ENCODE results near the gene LYPLA2. TPM values are rescaled to one million over a fixed set of nuclear protein-coding genes. Genes with fewer than 3 reads are reported as not detected.

LYPLA2 gene
- total and polyA plus RNA-seq, 4 donors = 30.9 to 83.1 (median 66.9) TPM

DNA sequence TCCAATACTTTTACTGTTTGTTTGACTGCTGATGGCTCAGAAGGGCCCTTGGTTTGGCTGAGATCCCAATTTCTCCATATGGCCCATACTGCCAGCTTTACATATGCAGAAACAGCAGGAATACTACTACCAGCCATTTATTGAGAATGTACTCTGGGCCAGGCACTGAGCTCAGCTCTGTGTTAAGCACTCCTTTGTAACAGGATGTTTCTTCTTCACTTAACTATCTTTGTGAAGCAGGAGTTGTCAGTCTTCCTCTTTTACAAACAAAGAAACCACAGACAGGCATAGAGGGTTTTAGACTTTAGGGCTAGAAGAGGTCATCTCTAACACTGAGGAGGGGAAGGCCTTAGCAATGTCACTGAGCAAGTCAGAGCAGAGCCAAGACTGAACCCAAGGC, 26.0 kb downstream of the LYPLA2 start:
- H3K36me3 ChIP-seq (ENCODE audit: control insufficient read depth in 4 of 4, insufficient read depth in 4 of 4, low read length in 4 of 4) = peaks cover 10 to 35% (median 19%) of the 10 kb centered on the region in 4 donors
- H3K9me3 ChIP-seq (ENCODE audit: control insufficient read depth in 4 of 4, insufficient read depth in 3 of 4, low read length in 3 of 4) = no peaks in the 10 kb centered on the region
- H3K4me1 ChIP-seq (ENCODE audit: control insufficient read depth in 5 of 5, insufficient read depth in 5 of 5, low read length in 5 of 5) = no peaks in the 10 kb centered on the region
- TF ChIP-seq, protein P1, sequence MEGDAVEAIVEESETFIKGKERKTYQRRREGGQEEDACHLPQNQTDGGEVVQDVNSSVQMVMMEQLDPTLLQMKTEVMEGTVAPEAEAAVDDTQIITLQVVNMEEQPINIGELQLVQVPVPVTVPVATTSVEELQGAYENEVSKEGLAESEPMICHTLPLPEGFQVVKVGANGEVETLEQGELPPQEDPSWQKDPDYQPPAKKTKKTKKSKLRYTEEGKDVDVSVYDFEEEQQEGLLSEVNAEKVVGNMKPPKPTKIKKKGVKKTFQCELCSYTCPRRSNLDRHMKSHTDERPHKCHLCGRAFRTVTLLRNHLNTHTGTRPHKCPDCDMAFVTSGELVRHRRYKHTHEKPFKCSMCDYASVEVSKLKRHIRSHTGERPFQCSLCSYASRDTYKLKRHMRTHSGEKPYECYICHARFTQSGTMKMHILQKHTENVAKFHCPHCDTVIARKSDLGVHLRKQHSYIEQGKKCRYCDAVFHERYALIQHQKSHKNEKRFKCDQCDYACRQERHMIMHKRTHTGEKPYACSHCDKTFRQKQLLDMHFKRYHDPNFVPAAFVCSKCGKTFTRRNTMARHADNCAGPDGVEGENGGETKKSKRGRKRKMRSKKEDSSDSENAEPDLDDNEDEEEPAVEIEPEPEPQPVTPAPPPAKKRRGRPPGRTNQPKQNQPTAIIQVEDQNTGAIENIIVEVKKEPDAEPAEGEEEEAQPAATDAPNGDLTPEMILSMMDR (IDR thresholded peaks at IDR 0.05; ENCODE audit: control extremely low read depth, extremely low read depth) = no peak
- no peak overlapping the region for H3K4me3 ChIP-seq
- H3K9ac ChIP-seq (ENCODE audit: insufficient read depth in 1 of 2, low read length in 2 of 2) = no peak overlapping the region
- ATAC-seq (ENCODE audit: insufficient read depth, low FRiP score) (no peak), DNase-seq (no peak)
- no peaks in the 10 kb centered on the region for H3K27me3 ChIP-seq (ENCODE audit: control insufficient read depth in 3 of 3, insufficient read depth in 3 of 3, low read length in 2 of 3)
- H3K27ac ChIP-seq (ENCODE audit: low read depth in 1 of 2, low read length in 1 of 2) = no peak overlapping the region

- Histone ChIP-seq H3K36me3 (ENCODE audit: control insufficient read depth in 4 of 4, insufficient read depth in 4 of 4, low read length in 4 of 4) (peaks cover 5 to 28% (median 19%) of the 10 kb centered on the region in 4 donors), H3K9ac (ENCODE audit: insufficient read depth in 1 of 2, low read length in 2 of 2) (no peak overlapping the region), H3K27ac (ENCODE audit: low read depth in 1 of 2, low read length in 1 of 2) (no peak overlapping the region), H3K4me3 (no peak overlapping the region), H3K27me3 (ENCODE audit: control insufficient read depth in 3 of 3, insufficient read depth in 3 of 3, low read length in 2 of 3) (no peaks in the 10 kb centered on the region), H3K4me1 (ENCODE audit: control insufficient read depth in 5 of 5, insufficient read depth in 5 of 5, low read length in 5 of 5) (no peaks in the 10 kb centered on the region), H3K9me3 (ENCODE audit: control insufficient read depth in 4 of 4, insufficient read depth in 3 of 4, low read length in 3 of 4) (no peaks in the 10 kb centered on the region)
- TF ChIP-seq, protein P1 (IDR thresholded peaks at IDR 0.05; ENCODE audit: control extremely low read depth, extremely low read depth) = no peak
- DNase-seq (no peak), ATAC-seq (ENCODE audit: insufficient read depth, low FRiP score) (no peak)
- 91 to 97% methylated on average over 3 of the region's 3 CpGs for WGBS, 2 donors
These were observed 26.7 kb downstream of the LYPLA2 start for GRCh38 chr1:23817633-23818032.

DNA sequence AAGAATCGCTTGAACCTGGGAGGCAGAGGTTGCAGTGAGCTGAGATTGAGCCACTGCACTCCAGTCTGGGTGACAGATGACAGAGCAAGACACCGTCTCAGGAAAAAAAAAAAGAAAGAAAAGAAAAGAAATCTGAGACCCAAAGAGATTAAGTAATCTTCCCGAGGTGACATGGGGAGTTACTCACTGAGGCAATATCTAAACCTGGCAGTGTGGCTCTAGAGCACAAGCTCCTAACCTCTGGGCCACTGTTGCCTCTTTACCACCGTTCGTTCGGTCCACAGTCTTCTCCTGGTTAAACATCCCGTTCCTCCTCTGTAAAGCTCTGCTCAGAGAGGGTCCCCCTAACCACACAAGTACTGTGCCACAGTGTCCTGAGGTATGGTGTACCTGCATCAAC, 32.8 kb downstream of the LYPLA2 start:
- Histone ChIP-seq H3K36me3 (ENCODE audit: control insufficient read depth in 4 of 4, insufficient read depth in 4 of 4, low read length in 4 of 4) (peaks cover 0 to 3% (median under 1%) of the 10 kb centered on the region in 4 donors), H3K4me1 (ENCODE audit: control insufficient read depth in 5 of 5, insufficient read depth in 5 of 5, low read length in 5 of 5) (peaks cover 0 to 9% (median 0%) of the 10 kb centered on the region in 5 donors), H3K9me3 (ENCODE audit: control insufficient read depth in 4 of 4, insufficient read depth in 3 of 4, low read length in 3 of 4) (no peaks in the 10 kb centered on the region), H3K9ac (ENCODE audit: insufficient read depth in 1 of 2, low read length in 2 of 2) (peak overlapping the region in 1 of 2 donors; percentile 7), H3K27me3 (ENCODE audit: control insufficient read depth in 3 of 3, insufficient read depth in 3 of 3, low read length in 2 of 3) (no peaks in the 10 kb centered on the region), H3K27ac (ENCODE audit: low read depth in 1 of 2, low read length in 1 of 2) (no peak overlapping the region), H3K4me3 (no peak overlapping the region)
- TF ChIP-seq, protein P1 (IDR thresholded peaks at IDR 0.05; ENCODE audit: control extremely low read depth, extremely low read depth) = no peak
- WGBS, 2 donors = 84 to 86% methylated on average over 7 of the region's 7 CpGs
- DNase-seq (no peak), ATAC-seq (ENCODE audit: insufficient read depth, low FRiP score) (no peak)

DNA sequence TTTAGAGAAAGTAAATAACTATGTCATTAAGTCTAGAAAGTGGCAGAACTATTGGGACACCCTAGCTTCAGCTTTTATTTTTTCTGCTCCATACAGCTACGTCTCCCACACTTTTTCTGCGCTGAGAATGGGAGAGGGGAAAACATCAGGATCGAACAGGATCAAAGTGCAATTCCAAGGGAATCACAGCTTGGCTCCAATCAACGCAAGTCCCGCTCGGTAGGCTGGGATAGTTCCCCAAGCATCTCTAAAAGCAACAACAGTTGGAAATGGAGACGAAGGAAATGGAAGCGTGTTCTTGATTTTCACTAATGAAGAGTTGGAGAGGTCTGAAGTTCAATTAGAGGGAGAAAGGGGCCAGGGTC, 33.7 kb downstream of the LYPLA2 start:
- ATAC-seq (ENCODE audit: insufficient read depth, low FRiP score) (no peak), DNase-seq (peak in 1 of 3 donors; percentile 15)
- peaks cover 0 to 9% (median 0%) of the 10 kb centered on the region in 5 donors for H3K4me1 ChIP-seq (ENCODE audit: control insufficient read depth in 5 of 5, insufficient read depth in 5 of 5, low read length in 5 of 5)
- WGBS, 2 donors = 1 to 4% methylated on average over 8 of the region's 8 CpGs
- H3K4me3 ChIP-seq = peak overlapping the region; percentile 95
- no peaks in the 10 kb centered on the region for H3K27me3 ChIP-seq (ENCODE audit: control insufficient read depth in 3 of 3, insufficient read depth in 3 of 3, low read length in 2 of 3)
- H3K9ac ChIP-seq (ENCODE audit: insufficient read depth in 1 of 2, low read length in 2 of 2) = peak overlapping the region; percentile 92 to 98
- peak overlapping the region; percentile 95 for H3K27ac ChIP-seq (ENCODE audit: low read depth in 1 of 2, low read length in 1 of 2)
- no peaks in the 10 kb centered on the region for H3K36me3 ChIP-seq (ENCODE audit: control insufficient read depth in 4 of 4, insufficient read depth in 4 of 4, low read length in 4 of 4)
- TF ChIP-seq, protein P1 (IDR thresholded peaks at IDR 0.05; ENCODE audit: control extremely low read depth, extremely low read depth) = no peak
- H3K9me3 ChIP-seq (ENCODE audit: control insufficient read depth in 4 of 4, insufficient read depth in 3 of 4, low read length in 3 of 4) = no peaks in the 10 kb centered on the region
